LNCaP clone FGC (cell line): ENCODE measurements around the gene CALML3.

Experiments
- DNase-seq: peaks from one replicate; pipeline ENCODE4 v3.0.0-alpha.2; 2011; ENCODE audit warnings: low read depth
- H3K4me3 ChIP-seq: 2 replicates; pipeline ENCODE4 v1.5.1; 2011; ENCODE audit warnings: mild to moderate bottlenecking, low read depth, low read length, control low read depth
- TF ChIP-seq, protein P1 (sequence below): IDR thresholded peaks from 2 replicates; pipeline ENCODE4 v1.5.1; 2012; ENCODE audit warnings: mild to moderate bottlenecking; ENCODE audit not compliant: control insufficient read depth, insufficient read depth; ENCODE audit errors: extremely low read depth

CALML3 gene

DNA sequence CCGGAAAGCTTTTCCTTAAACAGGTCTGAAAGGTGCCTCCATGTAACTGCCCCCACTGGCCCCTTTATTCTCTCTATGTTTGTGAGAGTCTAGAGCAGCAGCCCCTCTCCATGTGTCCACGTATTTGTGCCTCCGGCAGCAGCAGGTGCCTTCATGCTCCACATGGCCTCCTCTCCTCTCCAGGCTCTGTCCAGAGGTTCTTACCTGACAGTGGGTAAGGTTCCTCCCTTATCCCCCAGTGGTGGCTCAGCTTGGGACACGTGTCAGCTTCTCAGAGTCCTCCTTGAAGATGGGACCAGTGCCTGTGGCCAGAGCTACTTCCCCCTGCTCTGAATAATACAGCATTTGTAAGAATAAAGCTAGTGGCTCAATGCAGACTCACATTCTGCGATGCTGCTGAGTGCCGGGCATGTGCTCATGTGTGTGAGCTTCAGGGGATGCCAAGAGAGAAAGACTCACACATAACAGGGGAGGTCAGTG lies 7.9 kb downstream of the CALML3 start:
- TF ChIP-seq, protein P1, sequence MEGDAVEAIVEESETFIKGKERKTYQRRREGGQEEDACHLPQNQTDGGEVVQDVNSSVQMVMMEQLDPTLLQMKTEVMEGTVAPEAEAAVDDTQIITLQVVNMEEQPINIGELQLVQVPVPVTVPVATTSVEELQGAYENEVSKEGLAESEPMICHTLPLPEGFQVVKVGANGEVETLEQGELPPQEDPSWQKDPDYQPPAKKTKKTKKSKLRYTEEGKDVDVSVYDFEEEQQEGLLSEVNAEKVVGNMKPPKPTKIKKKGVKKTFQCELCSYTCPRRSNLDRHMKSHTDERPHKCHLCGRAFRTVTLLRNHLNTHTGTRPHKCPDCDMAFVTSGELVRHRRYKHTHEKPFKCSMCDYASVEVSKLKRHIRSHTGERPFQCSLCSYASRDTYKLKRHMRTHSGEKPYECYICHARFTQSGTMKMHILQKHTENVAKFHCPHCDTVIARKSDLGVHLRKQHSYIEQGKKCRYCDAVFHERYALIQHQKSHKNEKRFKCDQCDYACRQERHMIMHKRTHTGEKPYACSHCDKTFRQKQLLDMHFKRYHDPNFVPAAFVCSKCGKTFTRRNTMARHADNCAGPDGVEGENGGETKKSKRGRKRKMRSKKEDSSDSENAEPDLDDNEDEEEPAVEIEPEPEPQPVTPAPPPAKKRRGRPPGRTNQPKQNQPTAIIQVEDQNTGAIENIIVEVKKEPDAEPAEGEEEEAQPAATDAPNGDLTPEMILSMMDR = no peak

DNA sequence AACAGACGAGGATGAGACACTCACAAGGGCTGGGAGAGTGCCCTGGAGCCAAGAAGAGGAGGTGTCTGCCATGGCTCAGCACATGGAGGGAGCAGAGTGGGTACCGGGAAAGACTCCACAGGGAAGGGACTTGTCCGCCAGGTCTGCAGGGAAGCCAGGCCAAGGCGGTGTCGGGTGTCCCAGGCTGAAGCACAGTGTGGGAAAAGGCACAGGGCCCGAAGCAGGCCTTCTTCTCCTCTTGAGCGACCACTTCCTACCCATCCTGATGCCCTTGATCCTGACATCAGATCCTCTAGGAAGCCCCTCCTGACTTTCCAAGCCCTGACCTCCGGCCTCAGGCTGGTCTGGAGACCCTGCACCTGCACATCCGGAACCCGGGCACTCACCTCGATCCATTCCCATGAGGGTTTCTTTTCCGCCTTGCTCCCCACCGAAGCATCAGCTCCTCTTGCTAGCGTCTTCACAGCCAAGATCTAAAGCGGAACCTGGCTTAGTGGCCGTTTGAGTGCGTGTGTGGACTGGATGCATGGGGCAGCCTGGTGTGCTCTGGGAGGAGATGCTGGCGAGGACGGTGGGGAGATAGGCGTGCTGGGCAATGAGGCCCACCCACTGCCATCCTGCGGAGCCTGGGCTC lies 8.5 kb downstream of the CALML3 start:
- TF ChIP-seq, protein P1 = no peak
- H3K4me3 ChIP-seq = no peak overlapping the region
- DNase-seq = no peak

More for the DNA sequence above, 7.9 kb downstream of the CALML3 start:
- no peak overlapping the region for H3K4me3 ChIP-seq
- DNase-seq = no peak

DNA sequence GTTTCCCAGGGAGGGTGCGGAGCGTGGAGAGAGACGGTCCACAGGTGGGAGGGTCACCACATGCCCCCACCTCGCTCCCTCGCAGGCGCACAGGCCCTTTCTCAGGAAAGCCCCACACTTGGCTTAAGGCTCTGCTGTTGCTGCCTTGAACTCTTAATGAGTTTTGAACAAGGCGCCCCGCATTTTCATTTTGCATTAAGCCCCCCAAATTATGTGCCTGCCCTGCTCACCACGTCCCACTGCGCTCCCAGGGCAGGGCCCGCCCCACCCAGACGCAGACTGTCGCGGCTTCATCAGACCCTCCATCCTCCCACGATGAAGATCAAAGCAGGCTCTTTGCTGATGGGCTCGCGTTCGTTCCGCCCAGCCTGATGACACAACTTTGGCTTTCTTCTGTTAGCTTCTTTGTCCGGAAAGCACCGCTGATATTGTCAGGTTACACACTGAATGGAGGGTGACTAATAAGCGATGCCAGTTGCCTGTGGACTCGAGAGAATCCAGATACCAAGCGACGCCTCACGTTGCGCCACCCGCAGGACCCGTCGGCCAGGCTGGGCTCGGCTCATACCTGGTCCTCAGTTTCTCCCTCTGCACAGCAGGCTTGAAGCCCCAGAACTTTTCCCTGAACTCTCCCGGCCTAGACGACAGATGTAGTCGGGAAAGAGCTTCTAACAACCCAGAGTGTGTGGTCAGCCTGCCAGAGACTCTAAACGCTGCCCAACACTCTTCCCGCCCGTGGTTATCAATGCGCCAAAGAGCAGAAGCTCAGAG lies 9.5 kb downstream of the CALML3 start:
- DNase-seq = no peak
- TF ChIP-seq, protein P1 = no peak
- H3K4me3 ChIP-seq = no peak overlapping the region

DNA sequence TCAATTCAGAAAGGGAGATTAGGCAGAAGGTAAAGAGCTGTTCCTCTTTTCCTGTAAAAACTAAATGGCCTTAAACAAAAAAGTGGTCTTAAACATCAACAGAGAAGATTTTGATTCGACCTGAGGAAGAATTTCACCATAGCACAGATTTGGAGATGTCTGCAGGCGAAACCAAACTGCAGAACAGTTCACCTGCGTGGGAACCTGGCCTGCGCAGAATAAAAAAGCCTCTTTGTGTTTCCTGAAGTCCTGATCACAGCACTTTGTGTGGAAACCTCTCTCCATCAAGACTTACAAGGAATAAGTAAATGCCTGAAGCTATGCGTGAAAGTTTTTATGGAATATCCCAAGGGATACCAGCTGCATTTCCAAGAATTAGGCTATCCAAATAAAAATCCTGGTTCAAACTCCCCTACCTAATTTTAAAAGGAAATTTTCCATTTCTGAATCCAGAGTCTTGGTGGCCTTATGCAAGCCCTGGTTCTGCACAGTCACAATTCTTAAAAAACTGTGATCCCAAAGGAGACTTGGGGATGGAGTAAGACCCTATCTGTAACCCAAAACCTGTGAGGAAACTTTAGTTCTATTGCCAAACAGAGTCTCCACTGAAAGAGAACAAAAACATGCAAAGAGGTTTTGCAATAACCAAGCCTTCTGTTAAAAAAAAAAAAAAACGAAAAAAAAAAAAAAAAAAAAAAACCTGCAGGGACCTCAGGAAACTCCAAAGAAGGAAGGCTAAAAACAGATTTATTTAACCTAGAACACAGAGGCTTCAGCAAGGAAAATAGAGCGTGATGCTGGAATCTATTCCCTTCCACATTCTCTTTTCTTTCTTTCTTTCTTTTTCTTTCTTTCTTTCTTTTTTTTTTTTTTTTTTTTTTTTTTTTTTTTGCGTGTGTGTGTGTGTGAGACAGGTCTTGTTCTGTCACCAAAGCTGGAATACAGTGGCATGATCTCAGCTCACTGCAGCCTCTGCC lies 10.4 kb downstream of the CALML3 start:
- TF ChIP-seq, protein P1 = no peak
- no peak overlapping the region for H3K4me3 ChIP-seq
- no peak for DNase-seq

DNA sequence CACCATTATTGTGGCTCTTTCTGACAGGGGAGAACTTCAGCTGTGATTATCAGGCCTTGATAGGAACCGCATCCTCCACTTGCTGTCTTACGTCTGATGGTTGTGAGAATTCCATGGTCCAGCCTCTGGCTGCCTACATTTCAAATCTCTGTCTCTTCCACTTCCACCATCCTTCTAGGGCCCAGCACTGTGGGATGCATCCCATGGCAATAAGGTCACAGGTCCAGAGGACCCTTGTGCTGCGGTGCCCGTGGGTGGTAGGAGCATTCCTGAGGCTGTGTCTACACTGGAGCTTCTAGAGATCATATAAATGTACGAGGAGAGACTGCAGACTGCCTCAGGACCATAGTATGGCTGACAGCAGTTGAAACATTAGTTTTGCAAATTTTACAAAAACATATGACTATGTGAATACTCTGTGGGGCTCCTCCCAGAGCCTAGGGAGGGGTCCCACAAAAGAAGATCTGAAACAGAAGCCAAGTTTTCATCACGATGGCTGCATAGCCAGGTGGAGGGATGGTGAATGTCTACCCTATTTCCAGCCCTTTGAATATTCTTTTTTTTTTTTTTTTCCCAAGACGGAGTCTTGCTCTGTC lies 11.8 kb downstream of the CALML3 start:
- no peak for DNase-seq

DNA sequence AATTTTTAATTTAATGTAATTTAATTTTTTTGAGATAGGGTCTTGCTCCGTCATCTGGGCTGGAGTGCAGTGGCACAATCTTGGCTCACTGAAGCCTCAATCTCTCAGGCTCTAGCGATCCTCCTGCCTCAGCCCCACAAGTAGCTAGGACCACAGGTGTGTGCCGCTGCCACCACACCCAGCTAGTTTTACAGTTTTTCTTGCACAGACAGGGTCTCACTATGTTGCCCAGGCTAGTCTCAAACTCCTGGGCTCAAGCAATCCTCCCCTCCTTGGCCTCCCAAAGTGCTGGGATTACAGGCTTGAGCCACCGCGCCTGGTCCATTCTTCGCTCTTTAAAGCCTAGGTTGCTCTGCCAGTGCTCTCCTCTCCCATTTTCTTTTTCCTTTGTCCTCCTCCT lies 12.9 kb downstream of the CALML3 start:
- DNase-seq = no peak
- TF ChIP-seq, protein P1 = no peak
- H3K4me3 ChIP-seq = no peak overlapping the region

More for the DNA sequence above, 11.8 kb downstream of the CALML3 start:
- TF ChIP-seq, protein P1 = no peak
- H3K4me3 ChIP-seq = no peak overlapping the region
